HG03066 (cell line): ENCODE measurements around the gene TPK1.
"Not testable (repeated sequence)": the region's sequence is repeated elsewhere in the genome, so short reads cannot be mapped to it uniquely, and the experiment has no call there.

Source experiments
- ATAC-seq: cut with Tn5 transposase; IDR thresholded peaks from one replicate; pipeline ENCODE4 v1.9.1; 2021; ENCODE audit warnings: low read depth; ENCODE audit not compliant: unreplicated experiment

TPK1 gene

GRCh38 chr7:144826208-144826607, 9.6 kb downstream of the TPK1 start:
- no peak for ATAC-seq

GRCh38 chr7:144824360-144824759, 11.5 kb downstream of the TPK1 start:
- no peak for ATAC-seq

GRCh38 chr7:144822223-144822622, 13.6 kb downstream of the TPK1 start:
- ATAC-seq, result no peak

- ATAC-seq, result peak; percentile 48
Observed at GRCh38 chr7:144821067-144821466, 14.8 kb downstream of the TPK1 start.

- no peak for ATAC-seq
Observed at GRCh38 chr7:144820552-144820951, 15.3 kb downstream of the TPK1 start.

- ATAC-seq, result no peak
Observed at GRCh38 chr7:144819566-144819965, 16.3 kb downstream of the TPK1 start.

GRCh38 chr7:144818511-144818910, 17.3 kb downstream of the TPK1 start:
- peak; percentile 55 for ATAC-seq

GRCh38 chr7:144817001-144817400, 18.9 kb downstream of the TPK1 start:
- ATAC-seq, result no peak

DNA sequence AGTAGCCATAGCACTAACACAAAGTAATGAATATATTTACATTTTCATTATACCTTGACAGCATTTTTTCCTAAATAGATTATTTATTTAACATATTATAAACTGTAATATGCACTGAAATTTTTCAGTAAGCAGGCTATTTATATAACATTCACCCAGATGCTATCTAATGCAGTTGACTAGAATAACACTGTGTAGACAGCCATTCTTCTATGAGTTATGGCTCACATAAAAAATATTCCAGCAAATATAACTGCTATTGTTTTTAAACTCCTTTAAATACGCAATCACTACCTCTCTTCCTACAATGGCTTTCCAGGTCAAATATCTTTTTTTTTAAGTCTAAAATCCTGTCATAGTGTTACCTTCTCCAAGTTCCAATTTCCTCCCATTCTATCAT, 21.6 kb downstream of the TPK1 start:
- ATAC-seq, result no peak

- peak; percentile 95 for ATAC-seq
Observed at GRCh38 chr7:144812379-144813283, 23.2 kb downstream of the TPK1 start.

- ATAC-seq, result no peak
Observed at GRCh38 chr7:144805627-144806239, 30.1 kb downstream of the TPK1 start.

- ATAC-seq, result not testable (repeated sequence)
Observed at GRCh38 chr7:144800678-144801436, 35.0 kb downstream of the TPK1 start.

GRCh38 chr7:144796919-144797318, 38.9 kb downstream of the TPK1 start:
- ATAC-seq, result no peak

- no peak for ATAC-seq
Observed at GRCh38 chr7:144792050-144792449, 43.8 kb downstream of the TPK1 start.

DNA sequence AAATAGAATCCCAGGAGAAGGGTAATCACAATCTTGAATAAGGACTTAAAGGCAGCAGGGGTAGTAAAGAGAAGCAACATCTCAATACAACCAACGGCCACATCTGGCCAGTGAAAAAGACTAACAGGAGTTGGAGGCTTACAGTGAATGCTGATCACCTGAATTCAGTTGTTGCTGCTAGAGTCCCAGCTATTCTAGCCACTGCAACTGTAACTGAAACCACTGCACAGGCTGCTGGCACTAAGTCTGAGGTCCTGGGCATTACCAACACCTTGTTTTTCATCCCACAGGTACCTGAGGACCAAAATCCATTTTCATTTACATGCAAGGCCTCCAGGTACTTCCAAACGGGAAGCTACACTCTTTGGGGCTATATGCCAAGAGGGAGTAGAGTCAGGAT, 44.4 kb downstream of the TPK1 start:
- no peak for ATAC-seq

DNA sequence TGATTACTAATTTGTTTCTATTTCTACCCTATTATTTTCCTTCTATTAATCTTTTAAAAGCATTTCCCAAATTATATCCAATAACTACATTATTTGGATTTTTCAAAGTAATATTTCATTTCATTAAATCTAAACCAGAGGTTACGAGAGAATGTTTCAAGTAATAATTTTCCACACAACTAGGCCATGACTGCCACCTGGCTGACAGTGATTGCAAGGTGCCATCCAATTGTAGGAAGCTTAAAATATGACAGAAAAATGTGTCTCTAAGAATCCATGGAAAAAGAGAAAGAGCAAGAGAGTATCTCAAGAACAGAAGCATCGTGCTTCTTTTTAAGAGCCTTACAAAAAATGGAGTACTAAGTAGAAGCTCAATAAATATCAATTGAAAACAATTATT, 48.7 kb downstream of the TPK1 start:
- ATAC-seq, result no peak

GRCh38 chr7:144786522-144786921, 49.3 kb downstream of the TPK1 start:
- no peak for ATAC-seq

GRCh38 chr7:144786079-144786478, 49.8 kb downstream of the TPK1 start:
- ATAC-seq, result no peak

DNA sequence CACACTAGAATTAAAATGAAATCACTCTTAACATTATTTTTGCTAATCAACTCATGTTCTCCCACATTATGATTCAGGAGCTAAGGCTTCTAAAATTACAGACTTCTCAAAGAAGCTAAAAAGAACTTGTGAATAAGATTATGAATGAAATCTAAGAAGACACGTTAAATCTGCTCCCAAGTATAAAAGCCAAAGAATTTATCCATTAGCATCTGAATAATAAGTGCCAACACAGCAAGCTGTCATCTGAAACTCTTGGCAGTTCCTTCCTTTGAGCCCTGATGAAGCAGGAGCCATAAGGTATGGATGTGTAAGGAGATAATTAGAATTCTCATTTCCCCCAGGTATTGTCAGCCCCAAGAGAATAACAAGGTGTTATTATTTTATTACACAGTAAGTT, 50.3 kb downstream of the TPK1 start:
- ATAC-seq, result no peak

- ATAC-seq, result no peak
Observed at GRCh38 chr7:144784943-144785342, 50.9 kb downstream of the TPK1 start.

DNA sequence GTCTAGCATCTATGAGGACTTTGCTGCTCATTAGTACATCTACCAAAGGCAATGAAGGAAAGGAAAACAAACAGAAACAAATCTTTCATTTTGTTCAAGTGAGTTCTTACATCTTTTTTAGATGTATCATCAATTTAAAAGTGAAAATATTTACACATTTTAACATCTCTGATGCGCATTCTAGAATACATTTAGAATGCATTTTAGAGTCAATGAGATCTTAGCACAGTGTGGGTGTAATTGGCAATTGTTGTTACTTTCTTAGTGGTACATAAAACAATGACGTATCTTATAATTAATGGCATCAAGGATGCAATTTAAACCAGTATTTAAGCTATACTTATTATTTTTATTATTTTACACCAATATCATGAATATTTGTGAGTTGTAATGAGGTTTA, 51.4 kb downstream of the TPK1 start:
- no peak for ATAC-seq
